Measurements from ENCODE around the gene MAP2K6. TPM values are rescaled to one million over a fixed set of nuclear protein-coding genes. Genes with fewer than 3 reads are reported as not detected.

MAP2K6 gene
- polyA plus RNA-seq, 1 of the 3 experiments (the other 2 are of a cell fraction) = 6.7 TPM

GRCh38 chr17:69486779-69487637 lies 72.5 kb downstream of the MAP2K6 start:
- no peaks in the 10 kb centered on the region for H3K79me2 ChIP-seq (ENCODE audit: insufficient read depth)
- H2AFZ ChIP-seq (ENCODE audit: low read depth) = no peak overlapping the region
- ChIA-PET CTCF (no interaction called here), POLR2A (no interaction called here)
- TF ChIP-seq GATA2 (CRISPR knock-in tag; IDR thresholded peaks at IDR 0.05) (no peak), EP300 (IDR thresholded peaks at IDR 0.05; ENCODE audit: borderline replicate concordance in 1 of 2, low read depth in 1 of 2, low read length in 1 of 2) (no peak), YY1 (IDR thresholded peaks at IDR 0.05; ENCODE audit: low read depth) (no peak), RXRA (IDR thresholded peaks at IDR 0.05; ENCODE audit: borderline replicate concordance, low read depth) (no peak), FOXJ3 (CRISPR knock-in tag; IDR thresholded peaks at IDR 0.05) (no peak), RFX5 (IDR thresholded peaks at IDR 0.05; ENCODE audit: low read length) (no peak), REST (IDR thresholded peaks at IDR 0.05; ENCODE audit: low read depth, low read length) (no peak), POLR2AphosphoS5 (IDR thresholded peaks at IDR 0.05; ENCODE audit: low read depth, low read length) (no peak), TCF12 (IDR thresholded peaks at IDR 0.05) (no peak), MEF2A (IDR thresholded peaks at IDR 0.05; ENCODE audit: borderline replicate concordance, low read depth) (no peak), RAD21 (IDR thresholded peaks at IDR 0.05; ENCODE audit: low read length) (no peak), EZH2phosphoT487 (IDR thresholded peaks at IDR 0.05; ENCODE audit: borderline replicate concordance, low read depth) (no peak)
- no peaks in the 10 kb centered on the region for H4K20me1 ChIP-seq (ENCODE audit: insufficient read depth)
- WGBS (ENCODE audit: low lambda C conversion rate) = 82% methylated on average over 13 of the region's 13 CpGs
- H3K4me3 ChIP-seq (ENCODE audit: low read depth in 2 of 2, low read length in 1 of 2) = no peak overlapping the region
- no peaks in the 10 kb centered on the region for H3K9me3 ChIP-seq
- no peaks in the 10 kb centered on the region for H3K27me3 ChIP-seq (ENCODE audit: insufficient read depth)
- H3K4me2 ChIP-seq = no peak overlapping the region
- H3K27ac ChIP-seq (ENCODE audit: low read depth in 2 of 2, low read length in 1 of 2) = no peak overlapping the region
- H3K36me3 ChIP-seq (replicated peaks in 1 of 2; ENCODE audit: control insufficient read depth in 1 of 2, insufficient read depth in 2 of 2, low read length in 1 of 2) = no peaks in the 10 kb centered on the region
- H3K9ac ChIP-seq = no peak overlapping the region
- no peaks in the 10 kb centered on the region for H3K9me2 ChIP-seq
- no peak for DNase-seq
- H3K4me1 ChIP-seq (ENCODE audit: control insufficient read depth in 1 of 2, insufficient read depth in 2 of 2, low read depth in 1 of 2, low read length in 1 of 2) = no peaks in the 10 kb centered on the region; a peak in 1 of 4 replicates
- no peaks in the 10 kb centered on the region for H3F3A ChIP-seq (replicated peaks; ENCODE audit: insufficient read depth)

GRCh38 chr17:69489313-69489712 lies 74.8 kb downstream of the MAP2K6 start:
- Histone ChIP-seq H4K20me1 (ENCODE audit: insufficient read depth) (no peaks in the 10 kb centered on the region), H3K79me2 (ENCODE audit: insufficient read depth) (no peaks in the 10 kb centered on the region), H2AFZ (ENCODE audit: low read depth) (no peak overlapping the region), H3K4me2 (no peak overlapping the region), H3K36me3 (replicated peaks in 1 of 2; ENCODE audit: control insufficient read depth in 1 of 2, insufficient read depth in 2 of 2, low read length in 1 of 2) (no peaks in the 10 kb centered on the region), H3K9me2 (no peaks in the 10 kb centered on the region), H3K4me1 (ENCODE audit: control insufficient read depth in 1 of 2, insufficient read depth in 2 of 2, low read depth in 1 of 2, low read length in 1 of 2) (peaks cover 3 to 4% of the 10 kb centered on the region in 2 experiments; a peak in 2 of 4 replicates), H3K27me3 (ENCODE audit: insufficient read depth) (no peaks in the 10 kb centered on the region), H3K9ac (no peak overlapping the region), H3K4me3 (ENCODE audit: low read depth in 2 of 2, low read length in 1 of 2) (no peak overlapping the region), H3F3A (replicated peaks; ENCODE audit: insufficient read depth) (no peaks in the 10 kb centered on the region), H3K27ac (ENCODE audit: low read depth in 2 of 2, low read length in 1 of 2) (no peak overlapping the region), H3K9me3 (no peaks in the 10 kb centered on the region)
- no peak for DNase-seq
- WGBS (ENCODE audit: low lambda C conversion rate) = 92% methylated on average over 4 of the region's 4 CpGs
- ChIA-PET CTCF (no interaction called here), POLR2A (no interaction called here)
- TF ChIP-seq GATA2 (CRISPR knock-in tag; IDR thresholded peaks at IDR 0.05) (no peak), RFX5 (IDR thresholded peaks at IDR 0.05; ENCODE audit: low read length) (no peak)
